ENCODE results near the gene DOK7.

The DOK7 gene

GRCh38 chr4:3473181-3473950 lies 10.3 kb downstream of the DOK7 start:
- TF ChIP-seq PPARA (CRISPR knock-in tag; IDR thresholded peaks at IDR 0.05; ENCODE audit: borderline replicate concordance) (no peak), SNAI2 (CRISPR knock-in tag; IDR thresholded peaks at IDR 0.05) (no peak), CSRNP3 (CRISPR knock-in tag; IDR thresholded peaks at IDR 0.05) (no peak), TCF4 (CRISPR knock-in tag; IDR thresholded peaks at IDR 0.05; ENCODE audit: borderline replicate concordance) (no peak), RARB (CRISPR knock-in tag; IDR thresholded peaks at IDR 0.05) (no peak), TSHZ2 (CRISPR knock-in tag; IDR thresholded peaks at IDR 0.05) (no peak), POU6F1 (CRISPR knock-in tag; IDR thresholded peaks at IDR 0.05; ENCODE audit: borderline replicate concordance, low read depth) (no peak), CSDC2 (CRISPR knock-in tag; IDR thresholded peaks at IDR 0.05) (no peak)
- ATAC-seq = no peak

GRCh38 chr4:3473996-3474765 lies 11.1 kb downstream of the DOK7 start:
- no peak for TF ChIP-seq ESRRG (CRISPR knock-in tag; IDR thresholded peaks at IDR 0.05)
- no peak for TF ChIP-seq PPARA (CRISPR knock-in tag; IDR thresholded peaks at IDR 0.05; ENCODE audit: borderline replicate concordance)
- TF ChIP-seq TOX (CRISPR knock-in tag; IDR thresholded peaks at IDR 0.05; ENCODE audit: borderline replicate concordance) = no peak
- no peak for TF ChIP-seq ISL1 (CRISPR knock-in tag; IDR thresholded peaks at IDR 0.05)
- no peak for ATAC-seq

GRCh38 chr4:3475041-3475712 lies 12.1 kb downstream of the DOK7 start:
- ATAC-seq = no peak
- no peak for TF ChIP-seq ZFP3 (CRISPR knock-in tag; IDR thresholded peaks at IDR 0.05)
- no peak for TF ChIP-seq GLIS3 (CRISPR knock-in tag; IDR thresholded peaks at IDR 0.05)
- TF ChIP-seq OSR1 (CRISPR knock-in tag; IDR thresholded peaks at IDR 0.05) = no peak
- TF ChIP-seq ZC3H10 (CRISPR knock-in tag; IDR thresholded peaks at IDR 0.05) = no peak
- TF ChIP-seq ZFP30 (CRISPR knock-in tag; IDR thresholded peaks at IDR 0.05) = no peak

- no peak for ATAC-seq
- TF ChIP-seq CSRNP3 (CRISPR knock-in tag; IDR thresholded peaks at IDR 0.05) (no peak), SNAI2 (CRISPR knock-in tag; IDR thresholded peaks at IDR 0.05) (no peak), POU6F1 (CRISPR knock-in tag; IDR thresholded peaks at IDR 0.05; ENCODE audit: borderline replicate concordance, low read depth) (no peak), ZFP30 (CRISPR knock-in tag; IDR thresholded peaks at IDR 0.05) (no peak), ZFP3 (CRISPR knock-in tag; IDR thresholded peaks at IDR 0.05) (no peak), ESRRG (CRISPR knock-in tag; IDR thresholded peaks at IDR 0.05) (no peak), ISL1 (CRISPR knock-in tag; IDR thresholded peaks at IDR 0.05) (no peak), GLIS3 (CRISPR knock-in tag; IDR thresholded peaks at IDR 0.05) (no peak)
These were observed 12.7 kb downstream of the DOK7 start for GRCh38 chr4:3475713-3476260.
